DMS53 treated with DMSO at 0.1 percent for 48 hours (cell line): ENCODE measurements around the gene TEP1.
"Not testable (repeated sequence)": the region's sequence is repeated elsewhere in the genome, so short reads cannot be mapped to it uniquely, and the experiment has no call there.

Experiments used
- DNase-seq: peaks from one replicate; lab custom pipeline; 2025; ENCODE audit not compliant: unreplicated experiment; lab: John Stamatoyannopoulos, UW

The TEP1 gene

GRCh38 chr14:20412876-20413743, at the start of gene TEP1:
TEP1 (minus strand) TSS chr14:20413501; CDS start chr14:20408439, 5,062 bp downstream.
- peak; percentile 34 for DNase-seq

GRCh38 chr14:20461225-20462141, 48.2 kb upstream of the TEP1 start, which contains the start of gene PIP4P1:
PIP4P1 (minus strand) TSS chr14:20461434; CDS start chr14:20461325, 109 bp downstream.
- peak; percentile 97 for DNase-seq

- DNase-seq, result peak; percentile 2
These were observed 47.3 kb upstream of the TEP1 start for GRCh38 chr14:20460458-20461224.

GRCh38 chr14:20458031-20458789, 44.9 kb upstream of the TEP1 start:
- DNase-seq, result no peak

GRCh38 chr14:20456971-20457370, 43.7 kb upstream of the TEP1 start:
- DNase-seq, result no peak

- DNase-seq, result no peak
These were observed 42.3 kb upstream of the TEP1 start for GRCh38 chr14:20455355-20456300.

- peak; percentile 56 for DNase-seq
These were observed 41.4 kb upstream of the TEP1 start, which contains the start of the genes APEX1 and OSGEP for GRCh38 chr14:20454516-20455354. APEX1 (plus strand) TSS chr14:20455226; CDS start chr14:20455646, 420 bp downstream. OSGEP (minus strand) TSS chr14:20454812; CDS start chr14:20454683, 129 bp downstream.

GRCh38 chr14:20452831-20453230, 39.5 kb upstream of the TEP1 start:
- DNase-seq, result not testable (repeated sequence)

- no peak for DNase-seq
These were observed 33.6 kb upstream of the TEP1 start for GRCh38 chr14:20446889-20447288.

- DNase-seq, result not testable (repeated sequence)
These were observed 30.3 kb upstream of the TEP1 start for GRCh38 chr14:20443650-20444049.

- DNase-seq, result no peak
These were observed 28.2 kb upstream of the TEP1 start for GRCh38 chr14:20441461-20441860.

- no peak for DNase-seq
These were observed 27.6 kb upstream of the TEP1 start for GRCh38 chr14:20440882-20441281.

GRCh38 chr14:20440465-20440864, 27.2 kb upstream of the TEP1 start:
- no peak for DNase-seq

GRCh38 chr14:20438664-20439063, 25.4 kb upstream of the TEP1 start:
- no peak for DNase-seq

GRCh38 chr14:20436363-20436755, 23.1 kb upstream of the TEP1 start:
- no peak for DNase-seq

GRCh38 chr14:20435582-20436362, 22.5 kb upstream of the TEP1 start, which contains the start of gene KLHL33:
KLHL33 (minus strand) TSS chr14:20436166; CDS start chr14:20435811, 355 bp downstream.
- no peak for DNase-seq
